Activated gamma-delta T cell treated with anti-CD3 and anti-CD28 coated beads, Interleukin-2, amount 50 U/mL, for 16 hours (primary cell): Measurements from ENCODE around the gene C5orf46.
"Not testable (repeated sequence)": the region's sequence is repeated elsewhere in the genome, so short reads cannot be mapped to it uniquely, and the experiment has no call there.

Experiments used
- DNase-seq: peaks from one replicate; pipeline ENCODE4 v3.0.0-alpha.2; 2020; ENCODE audit warnings: low read depth

The C5orf46 gene

GRCh38 chr5:147906326-147907095 lies at the start of gene C5orf46:
Gene C5orf46, minus strand, starts transcription at chr5:147906538. Its CDS starts 37 bp downstream, at chr5:147906501.
- DNase-seq = no peak

GRCh38 chr5:147954971-147955370 lies 48.6 kb upstream of the C5orf46 start:
- DNase-seq = no peak

GRCh38 chr5:147949711-147950573 lies 43.6 kb upstream of the C5orf46 start:
- no peak for DNase-seq

GRCh38 chr5:147946658-147947274 lies 40.4 kb upstream of the C5orf46 start:
- not testable (repeated sequence) for DNase-seq

- no peak for DNase-seq
Measured at GRCh38 chr5:147939431-147940114, 33.2 kb upstream of the C5orf46 start.

GRCh38 chr5:147935032-147935431 lies 28.7 kb upstream of the C5orf46 start:
- DNase-seq = no peak

- no peak for DNase-seq
Measured at GRCh38 chr5:147930769-147931168, 24.4 kb upstream of the C5orf46 start.

- DNase-seq = no peak
Measured at GRCh38 chr5:147927901-147928300, 21.6 kb upstream of the C5orf46 start.

- no peak for DNase-seq
Measured at GRCh38 chr5:147925020-147925419, 18.7 kb upstream of the C5orf46 start.

- DNase-seq = no peak
Measured at GRCh38 chr5:147921136-147921535, 14.8 kb upstream of the C5orf46 start.

- DNase-seq = no peak
Measured at GRCh38 chr5:147920420-147921030, 14.2 kb upstream of the C5orf46 start.

GRCh38 chr5:147918899-147919298 lies 12.6 kb upstream of the C5orf46 start:
- no peak for DNase-seq

- DNase-seq = no peak
Measured at GRCh38 chr5:147918101-147918685, 11.9 kb upstream of the C5orf46 start.

- DNase-seq = no peak
Measured at GRCh38 chr5:147913786-147914185, 7.4 kb upstream of the C5orf46 start.

- DNase-seq = no peak
Measured at GRCh38 chr5:147912011-147912410, 5.7 kb upstream of the C5orf46 start.

- DNase-seq = no peak
Measured at GRCh38 chr5:147911427-147911826, 5.1 kb upstream of the C5orf46 start.

GRCh38 chr5:147904110-147904509 lies 2.2 kb downstream of the C5orf46 start:
- DNase-seq = no peak

- DNase-seq = no peak
Measured at GRCh38 chr5:147902609-147903115, 3.7 kb downstream of the C5orf46 start.

GRCh38 chr5:147901599-147902039 lies 4.7 kb downstream of the C5orf46 start:
- no peak for DNase-seq

- no peak for DNase-seq
Measured at GRCh38 chr5:147898875-147899401, 7.4 kb downstream of the C5orf46 start.

- no peak for DNase-seq
Measured at GRCh38 chr5:147895864-147896263, 10.5 kb downstream of the C5orf46 start.
